ENCODE results near the gene FAM83G. TPM values are rescaled to one million over a fixed set of nuclear protein-coding genes. Genes with fewer than 3 reads are reported as not detected.

Gene FAM83G
- total RNA-seq, 1 experiment from 2014 or later = 38.7 TPM

- Histone ChIP-seq H3K27me3 (ENCODE audit: insufficient read depth, low read length) (no peaks in the 10 kb centered on the region), H4K91ac (ENCODE audit: insufficient read length, low read depth, low read length) (no peak overlapping the region), H4K8ac (replicated peaks; ENCODE audit: insufficient read length, low read depth, low read length) (no peak overlapping the region), H4K20me1 (ENCODE audit: control insufficient read depth, insufficient read depth, insufficient read length) (no peaks in the 10 kb centered on the region), H3K23ac (ENCODE audit: insufficient read length, low read depth, low read length) (no peak overlapping the region), H2AFZ (ENCODE audit: low read length) (no peak overlapping the region), H3K4me1 (ENCODE audit: insufficient read depth, low read length) (no peaks in the 10 kb centered on the region), H2BK120ac (ENCODE audit: low read depth, low read length, poor library complexity, severe bottlenecking) (no peak overlapping the region), H3K9me3 (ENCODE audit: control insufficient read depth, low read depth, low read length) (no peaks in the 10 kb centered on the region), H3T11ph (ENCODE audit: low read length) (no peak overlapping the region), H3K18ac (ENCODE audit: insufficient read length, low read depth, low read length) (no peak overlapping the region), H3K23me2 (ENCODE audit: insufficient read length, low read depth, low read length, poor library complexity, severe bottlenecking) (no peaks in the 10 kb centered on the region), H3K79me1 (ENCODE audit: insufficient read depth, low read depth, low read length, poor library complexity, severe bottlenecking) (no peaks in the 10 kb centered on the region), H3K9ac (ENCODE audit: extremely low read depth, insufficient read length, low read length) (no peak overlapping the region), H2BK20ac (ENCODE audit: low read depth, low read length, poor library complexity, severe bottlenecking) (no peak overlapping the region), H2BK12ac (ENCODE audit: insufficient read length, low read depth, low read length) (no peak overlapping the region), H2BK15ac (ENCODE audit: low read depth, low read length) (no peak overlapping the region), H3K56ac (ENCODE audit: insufficient read length, low read depth, low read length) (no peak overlapping the region), H3K79me2 (ENCODE audit: insufficient read depth, low read length) (no peaks in the 10 kb centered on the region), H3K14ac (ENCODE audit: insufficient read depth, low read length) (no peak overlapping the region), H3K4ac (ENCODE audit: low read depth, low read length) (no peak overlapping the region), H2BK5ac (ENCODE audit: insufficient read length, low read length) (no peak overlapping the region), H2AK5ac (ENCODE audit: insufficient read length, low read length) (no peak overlapping the region), H3K27ac (ENCODE audit: insufficient read length, low read depth, low read length) (no peak overlapping the region), H4K5ac (ENCODE audit: insufficient read length, low read depth, low read length) (no peak overlapping the region), H3K4me2 (ENCODE audit: insufficient read depth, insufficient read length, low read length) (no peak overlapping the region)
- Mint-ChIP-seq H3K9me3 (no peaks in the 10 kb centered on the region), H3K27ac (peak overlapping the region; percentile 76 to 92 (median 87); a peak in 5 of 7 replicates), H3K27me3 (ENCODE audit: low read depth) (no peaks in the 10 kb centered on the region), H3K36me3 (ENCODE audit: insufficient read depth in 1 of 3, low read depth in 3 of 3) (peaks cover 23 to 49% (median 44%) of the 10 kb centered on the region in 3 experiments; a peak in 6 of 7 replicates), H3K4me1 (peaks cover 9 to 11% of the 10 kb centered on the region in 2 experiments), H3K4me3 (no peak overlapping the region)
- WGBS (ENCODE audit: extremely low coverage, insufficient read length, low lambda C conversion rate) = no CpG with 5 or more reads among the region's 30 CpGs
- no peak for TF ChIP-seq CTCF (conservative IDR thresholded peaks at IDR 0.05)
- no peak for DNase-seq
Observed at GRCh38 chr17:18981642-18982424, 22.7 kb downstream of the FAM83G start.
